GM12878 (cell line): ENCODE results near the gene IQCK. TPM values are rescaled to one million over a fixed set of nuclear protein-coding genes. Genes with fewer than 3 reads are reported as not detected.

Experiments used
- ATAC-seq: fragments of 200-7000 bp; cut with Tn5 transposase; 3 replicates; pipeline ENCODE4 v1.9.1; 2020; ENCODE audit warnings: mild to moderate bottlenecking, moderate library complexity
- BruUV-seq: library from RNA; stranded (reverse); fragments of 400-500 nt; replicated peaks from 2 replicates; lab custom pipeline; 2021; lab: Mats Ljungman, UMichigan
- CTCF ChIA-PET: fragments of 300-600 bp; sonication (Branson Sonifier 250); formaldehyde crosslinking; extraction: SDS; loops from one replicate; lab custom pipeline; 2021; ENCODE audit warnings: inconsistent platforms; lab: Yijun Ruan, JAX
- POLR2A ChIA-PET: fragments of 350-600 bp; formaldehyde crosslinking; extraction: SDS; loops from one replicate; lab custom pipeline; 2021; ENCODE audit warnings: inconsistent platforms; lab: Charles Lee
- RAD21 ChIA-PET: fragments of 300-600 bp; sonication (Branson Sonifier 250); formaldehyde crosslinking; loops from one replicate; lab custom pipeline; 2023; ENCODE audit warnings: antibody characterized with exemption; ENCODE audit not compliant: unreplicated experiment; lab: Charles Lee
- SMC1A ChIA-PET: fragments of 300-600 bp; sonication (Branson Sonifier 250); formaldehyde crosslinking; loops from one replicate; lab custom pipeline; 2023; ENCODE audit not compliant: unreplicated experiment, uncharacterized antibody; lab: Charles Lee
- DNase-seq: peaks from one replicate; pipeline ENCODE4 v3.0.0-alpha.2; 2011; ENCODE audit warnings: low read depth, low spot score
- FAIRE-seq: peaks from 3 replicates; lab custom pipeline; 2011; peaks lifted over from hg19 to GRCh38; lab: Jason Lieb, UNC
- H2AFZ ChIP-seq: 2 replicates; pipeline ENCODE4 v1.6.0; 2011; ENCODE audit warnings: low read depth, low read length, control low read depth; ENCODE audit not compliant: control insufficient read depth
- H3K27ac ChIP-seq: 2 replicates; pipeline ENCODE4 v1.5.1; 2011; ENCODE audit warnings: control low read depth; ENCODE audit not compliant: control insufficient read depth, insufficient read depth
- H3K27me3 ChIP-seq, 2 experiments: replicated peaks in 1 of 2; 2 replicates each; pipeline versions ENCODE4 v1.6.0 to v1.6.1; 2011; ENCODE audit warnings: low read length in 1 of 2; ENCODE audit not compliant: control insufficient read depth in 2 of 2, insufficient read depth in 2 of 2
- H3K36me3 ChIP-seq, 2 experiments: 2 replicates each; pipeline ENCODE4 v1.5.1; 2011; ENCODE audit warnings: low read length in 1 of 2; ENCODE audit not compliant: control insufficient read depth in 2 of 2, insufficient read depth in 2 of 2
- H3K4me1 ChIP-seq: 2 replicates; pipeline ENCODE4 v1.6.1; 2011; ENCODE audit warnings: mild to moderate bottlenecking, low read length, moderate library complexity, mixed read lengths; ENCODE audit not compliant: control insufficient read depth, insufficient read depth
- H3K4me2 ChIP-seq: 2 replicates; pipeline ENCODE4 v1.6.0; 2011; ENCODE audit warnings: control low read depth; ENCODE audit not compliant: control insufficient read depth, insufficient read depth
- H3K4me3 ChIP-seq: fragments of 200-600 bp; sonication (generic); 2 replicates; pipeline ENCODE4 v1.5.1; 2016
- H3K79me2 ChIP-seq: 2 replicates; pipeline ENCODE4 v1.6.0; 2011; ENCODE audit warnings: low read length; ENCODE audit not compliant: control insufficient read depth, insufficient read depth
- H3K9ac ChIP-seq: 2 replicates; pipeline ENCODE4 v1.8.0; 2011; ENCODE audit warnings: low read length, control low read depth, mixed read lengths; ENCODE audit not compliant: control insufficient read depth, insufficient read depth
- H3K9me3 ChIP-seq: replicated peaks from 3 replicates; pipeline ENCODE4 v1.5.1; 2011; ENCODE audit warnings: mild to moderate bottlenecking, low read length; ENCODE audit not compliant: control insufficient read depth, insufficient read depth
- H4K20me1 ChIP-seq: 2 replicates; pipeline ENCODE4 v1.6.0; 2011; ENCODE audit not compliant: control insufficient read depth, insufficient read depth
- BHLHE40 ChIP-seq, 2 experiments: fragments of 450-650 bp in 1 of 2; IDR thresholded peaks; 2 replicates each; pipeline ENCODE4 v1.6.1; 2011 to 2017; ENCODE audit warnings: low read depth in 2 of 2, borderline replicate concordance in 1 of 2, improper control_type of control experiment in 1 of 2, low read length in 1 of 2, mild to moderate bottlenecking in 1 of 2
- CHD2 ChIP-seq: IDR thresholded peaks from 2 replicates; pipeline ENCODE4 v1.6.1; 2011; ENCODE audit warnings: low read depth, low read length, improper control_type of control experiment, borderline replicate concordance
- CHD4 ChIP-seq: fragments of 200-600 bp; sonication (generic); IDR thresholded peaks from 2 replicates; pipeline ENCODE4 v1.6.1; 2016; ENCODE audit warnings: mild to moderate bottlenecking
- GATAD2B ChIP-seq: fragments of 450-650 bp; conservative IDR thresholded peaks from 2 replicates; pipeline ENCODE4 v1.6.1; 2017; ENCODE audit warnings: low read depth, mild to moderate bottlenecking, moderate library complexity
- MEF2A ChIP-seq: IDR thresholded peaks from 2 replicates; pipeline ENCODE4 v1.6.1; 2011; ENCODE audit warnings: low read depth, mild to moderate bottlenecking, low read length, moderate library complexity; ENCODE audit not compliant: insufficient read depth
- NR2F1 ChIP-seq: fragments of 450-650 bp; conservative IDR thresholded peaks from 2 replicates; pipeline ENCODE4 v1.6.1; 2017; ENCODE audit warnings: mild to moderate bottlenecking
- SMAD5 ChIP-seq: IDR thresholded peaks from 2 replicates; pipeline ENCODE4 v1.6.1; 2016; ENCODE audit warnings: antibody characterized with exemption, low read depth
- SPI1 ChIP-seq: IDR thresholded peaks from 2 replicates; pipeline ENCODE4 v1.6.1; 2011; ENCODE audit warnings: low read depth, mild to moderate bottlenecking, low read length, moderate library complexity, borderline replicate concordance; ENCODE audit not compliant: insufficient read depth
- ZBED1 ChIP-seq: IDR thresholded peaks from 2 replicates; pipeline ENCODE4 v1.6.1; 2016; ENCODE audit warnings: borderline replicate concordance
- WGBS: methylation state at CpG from one replicate; pipeline ENCODE4 v1.1.6; 2016; ENCODE audit warnings: low lambda C conversion rate; ENCODE audit not compliant: insufficient replicate concordance, insufficient coverage; ENCODE audit errors: missing lambda C conversion rate; 5-methylcytosine and 5-hydroxymethylcytosine counted together
- in situ Hi-C: fragments of 300-500 bp; cut with MboI; formaldehyde crosslinking; loops from 9 replicates; pipeline ENCODE4 v1.14.3; 2018; ENCODE audit warnings: mixed read lengths
- intact Hi-C: fragments of 100-400 bp; cut with micrococcal nuclease; formaldehyde crosslinking; loops from one replicate; pipeline ENCODE4 v1.14.2; 2022; ENCODE audit not compliant: unreplicated experiment
- polyA plus RNA-seq, 11 experiments: library from polyadenylated mRNA; depleted of rRNA in 4 of 11; unstranded in 6 of 11; stranded (reverse) in 5 of 11; fragments of >200 nt; fragmentation: Nextera tagmentation in 4 of 11; fragmentation: Illumina TruSeq in 1 of 11; extraction: Ambion mirVana in 4 of 11; extraction: Trizol in 1 of 11; gene quantifications; 1 replicate in 1 of 11; 2 replicates in 10 of 11; pipeline versions ENCODE4 v1.2.1 to v1.2.3, GENCODE V29; 2011 to 2016; ENCODE audit warnings: inconsistent platforms in 2 of 11, missing spikeins in 2 of 11, low read depth in 1 of 11
- total RNA-seq, 4 experiments: library from RNA; depleted of rRNA in 3 of 4; stranded (reverse); fragments of >200 nt in 3 of 4; fragmentation: Illumina TruSeq in 1 of 4; extraction: Trizol in 1 of 4; gene quantifications; 2 replicates each; pipeline versions ENCODE4 v1.2.1 to v1.2.3, GENCODE V29; 2013 to 2021

Gene IQCK
- total and polyA plus RNA-seq, 10 of the 15 experiments (the other 5 are each of a cell fraction or from before 2014, with no cell fraction given), result 1.0 to 4.2 (median 2.4) TPM

DNA sequence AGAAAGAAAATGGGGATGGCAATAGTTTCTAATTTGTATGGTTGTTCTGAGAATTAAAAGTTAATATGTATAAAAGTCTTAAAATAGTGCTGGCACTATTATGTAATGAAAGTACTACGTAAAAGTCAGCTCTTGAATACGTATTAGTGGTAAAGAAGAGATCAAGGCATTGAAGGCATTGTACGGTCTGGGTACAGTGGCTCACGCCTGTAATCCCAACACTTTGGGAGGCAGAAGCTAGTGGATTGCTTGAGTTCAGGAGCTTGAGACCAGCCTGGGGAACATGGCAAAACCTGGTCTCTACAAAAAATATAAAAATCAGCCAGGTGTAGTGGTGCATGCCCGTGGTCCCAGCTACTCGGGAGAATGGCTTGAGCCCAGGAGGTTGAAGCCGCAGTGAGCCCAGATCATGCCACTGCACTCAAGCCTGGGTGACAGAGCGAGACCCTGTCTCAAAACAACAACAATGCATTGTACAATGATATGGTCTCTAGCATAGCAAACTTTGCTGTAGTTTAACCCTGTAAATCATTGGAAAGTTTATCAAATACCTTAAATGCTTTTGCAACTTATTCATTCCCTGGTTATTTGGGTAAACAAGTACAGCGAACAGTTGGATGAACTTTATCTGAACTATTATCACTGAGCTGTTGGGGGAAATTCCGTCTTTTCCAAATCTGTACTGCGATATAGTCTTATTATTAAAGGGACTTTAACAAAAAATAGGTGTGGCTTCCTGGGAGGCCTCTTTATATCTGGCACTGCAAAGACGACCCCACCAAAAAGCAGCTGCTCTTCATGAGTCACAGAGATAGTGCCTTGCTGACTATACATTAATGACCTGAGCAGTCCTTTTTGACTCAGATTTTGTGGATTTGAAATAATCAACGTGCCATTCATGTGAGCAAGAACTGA is 93.0 kb downstream of the IQCK start:
- intact Hi-C loops, result no loop called here
- no TSS peak for BruUV-seq
- ChIA-PET SMC1A (no interaction called here), POLR2A (no interaction called here), CTCF (no interaction called here), RAD21 (no interaction called here)
- no peaks in the 10 kb centered on the region for H3K36me3 ChIP-seq
- no peaks in the 10 kb centered on the region for H3K27me3 ChIP-seq
- in situ Hi-C loops, result no loop called here
- no peak overlapping the region for H3K27ac ChIP-seq
- no peak for FAIRE-seq
- H3K4me1 ChIP-seq, result peaks cover 4% of the 10 kb centered on the region; the same call in 1 of the 2 replicates
- H4K20me1 ChIP-seq, result no peaks in the 10 kb centered on the region
- no peak overlapping the region for H3K4me3 ChIP-seq
- no peak overlapping the region for H3K9ac ChIP-seq
- no peak overlapping the region for H2AFZ ChIP-seq
- H3K9me3 ChIP-seq, result no peaks in the 10 kb centered on the region; the same call in 2 of the 3 replicates
- H3K4me2 ChIP-seq, result no peak overlapping the region
- no peak for ATAC-seq
- 44% methylated on average over 13 of the region's 13 CpGs for WGBS
- DNase-seq, result no peak
- TF ChIP-seq BHLHE40 (IDR thresholded peaks at IDR 0.05; ENCODE audit: borderline replicate concordance in 1 of 2, low read depth in 2 of 2, low read length in 1 of 2) (peak in 1 of 2 experiments; percentile 29; a peak in 1 of 4 replicates), GATAD2B (no peak)
- H3K79me2 ChIP-seq, result no peaks in the 10 kb centered on the region

- no peaks in the 10 kb centered on the region for H3K36me3 ChIP-seq
- BruUV-seq, result no TSS peak
- no peak for FAIRE-seq
These were observed 94.9 kb downstream of the IQCK start for GRCh38 chr16:19812986-19813385.

More at GRCh38 chr16:19812986-19813385, 94.9 kb downstream of the IQCK start:
- Histone ChIP-seq H2AFZ (no peak overlapping the region), H3K9ac (no peak overlapping the region), H3K27me3 (no peaks in the 10 kb centered on the region), H3K4me1 (peaks cover 3% of the 10 kb centered on the region; the same call in 1 of the 2 replicates), H3K4me2 (no peak overlapping the region), H3K27ac (no peak overlapping the region), H3K79me2 (no peaks in the 10 kb centered on the region), H4K20me1 (no peaks in the 10 kb centered on the region), H3K4me3 (no peak overlapping the region), H3K9me3 (no peaks in the 10 kb centered on the region)
- intact Hi-C loops, result no loop called here
- no peak for ATAC-seq
- ChIA-PET SMC1A (no interaction called here), CTCF (no interaction called here), RAD21 (no interaction called here), POLR2A (no interaction called here)
- in situ Hi-C loops, result no loop called here
- TF ChIP-seq CHD4 (no peak), ZBED1 (no peak), SMAD5 (no peak), CHD2 (no peak), NR2F1 (no peak), MEF2A (no peak), SPI1 (no peak), GATAD2B (no peak)
- DNase-seq, result no peak
